GM12875 (cell line): Measurements from ENCODE around the gene MYO1D.

Experiments used
- H3K4me3 ChIP-seq: one replicate; pipeline ENCODE4 v1.5.1; 2011; ENCODE audit warnings: low read depth, low read length, control low read depth
- CTCF ChIP-seq: IDR thresholded peaks from 2 replicates; pipeline ENCODE4 v1.5.1; 2011; ENCODE audit warnings: low read depth, mild to moderate bottlenecking, control low read depth, inconsistent platforms, low read length, moderate library complexity, borderline replicate concordance; ENCODE audit not compliant: insufficient read depth

The MYO1D gene

GRCh38 chr17:32470405-32471167 lies 406.3 kb downstream of the MYO1D start:
- no peak overlapping the region for H3K4me3 ChIP-seq
- TF ChIP-seq CTCF, result no peak

- no peak for TF ChIP-seq CTCF
- H3K4me3 ChIP-seq, result no peak overlapping the region
Measured at GRCh38 chr17:32467949-32468348, 409.0 kb downstream of the MYO1D start.

GRCh38 chr17:32464374-32464773 lies 412.6 kb downstream of the MYO1D start:
- no peak overlapping the region for H3K4me3 ChIP-seq
- TF ChIP-seq CTCF, result no peak

- no peak overlapping the region for H3K4me3 ChIP-seq
- TF ChIP-seq CTCF, result no peak
Measured at GRCh38 chr17:32463304-32463703, 413.6 kb downstream of the MYO1D start.

GRCh38 chr17:32461853-32462617 lies 414.9 kb downstream of the MYO1D start:
- TF ChIP-seq CTCF, result peak; percentile 54
- no peak overlapping the region for H3K4me3 ChIP-seq

- no peak for TF ChIP-seq CTCF
- no peak overlapping the region for H3K4me3 ChIP-seq
Measured at GRCh38 chr17:32461498-32461852, 415.4 kb downstream of the MYO1D start.

GRCh38 chr17:32460054-32460453 lies 416.9 kb downstream of the MYO1D start:
- H3K4me3 ChIP-seq, result no peak overlapping the region
- TF ChIP-seq CTCF, result no peak
